ENCODE results near the gene RFTN1.

DNA sequence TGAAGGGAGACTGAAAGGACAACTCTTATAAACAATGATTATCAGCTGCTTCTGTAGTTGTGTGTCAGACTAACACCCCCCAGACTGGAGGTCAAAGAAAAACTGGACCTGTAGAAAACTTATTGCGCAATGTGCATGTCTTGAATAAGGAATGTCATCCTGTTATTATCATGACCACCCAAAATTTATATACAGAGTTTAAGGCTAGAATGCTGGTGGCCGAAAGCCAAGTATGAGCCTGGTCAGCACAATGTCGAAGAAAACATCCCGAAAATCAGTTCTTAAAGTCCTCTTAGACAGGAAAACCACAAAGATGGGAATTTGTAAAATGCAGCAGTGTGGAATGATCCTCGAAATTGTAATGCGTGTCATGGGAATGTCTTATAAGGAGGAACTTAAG lies 29.3 kb downstream of the RFTN1 start:
- TF ChIP-seq, protein P1, sequence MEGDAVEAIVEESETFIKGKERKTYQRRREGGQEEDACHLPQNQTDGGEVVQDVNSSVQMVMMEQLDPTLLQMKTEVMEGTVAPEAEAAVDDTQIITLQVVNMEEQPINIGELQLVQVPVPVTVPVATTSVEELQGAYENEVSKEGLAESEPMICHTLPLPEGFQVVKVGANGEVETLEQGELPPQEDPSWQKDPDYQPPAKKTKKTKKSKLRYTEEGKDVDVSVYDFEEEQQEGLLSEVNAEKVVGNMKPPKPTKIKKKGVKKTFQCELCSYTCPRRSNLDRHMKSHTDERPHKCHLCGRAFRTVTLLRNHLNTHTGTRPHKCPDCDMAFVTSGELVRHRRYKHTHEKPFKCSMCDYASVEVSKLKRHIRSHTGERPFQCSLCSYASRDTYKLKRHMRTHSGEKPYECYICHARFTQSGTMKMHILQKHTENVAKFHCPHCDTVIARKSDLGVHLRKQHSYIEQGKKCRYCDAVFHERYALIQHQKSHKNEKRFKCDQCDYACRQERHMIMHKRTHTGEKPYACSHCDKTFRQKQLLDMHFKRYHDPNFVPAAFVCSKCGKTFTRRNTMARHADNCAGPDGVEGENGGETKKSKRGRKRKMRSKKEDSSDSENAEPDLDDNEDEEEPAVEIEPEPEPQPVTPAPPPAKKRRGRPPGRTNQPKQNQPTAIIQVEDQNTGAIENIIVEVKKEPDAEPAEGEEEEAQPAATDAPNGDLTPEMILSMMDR (IDR thresholded peaks at IDR 0.05; ENCODE audit: control extremely low read depth in 1 of 3, insufficient read depth in 1 of 3, low read depth in 1 of 3, low read length in 3 of 3), result no peak
- TF ChIP-seq SP1 (IDR thresholded peaks at IDR 0.05; ENCODE audit: low read depth, low read length) (no peak), YY1 (IDR thresholded peaks at IDR 0.05; ENCODE audit: low read depth, low read length) (no peak), POLR2A (IDR thresholded peaks at IDR 0.05; ENCODE audit: control extremely low read depth in 1 of 2, low read depth in 2 of 2, low read length in 2 of 2) (no peak), RNF2 (IDR thresholded peaks at IDR 0.05; ENCODE audit: borderline replicate concordance, low read depth, low read length, missing control alignments, poor library complexity, severe bottlenecking) (no peak), HDAC2 (IDR thresholded peaks at IDR 0.05; ENCODE audit: borderline replicate concordance in 1 of 2, low read depth in 2 of 2, low read length in 2 of 2) (no peak), TBP (IDR thresholded peaks at IDR 0.05; ENCODE audit: low read depth, low read length) (no peak), POLR2AphosphoS5 (IDR thresholded peaks at IDR 0.05; ENCODE audit: low read depth, low read length) (no peak), TEAD4 (IDR thresholded peaks at IDR 0.05; ENCODE audit: low read depth, low read length) (no peak), TAF7 (optimal IDR thresholded peaks at IDR 0.05; ENCODE audit: borderline replicate concordance, low read depth, low read length) (no peak), CHD1 (IDR thresholded peaks at IDR 0.05; ENCODE audit: low read depth, low read length) (no peak), RAD21 (IDR thresholded peaks at IDR 0.05 in 1 of 2, conservative IDR thresholded peaks at IDR 0.05 in 1 of 2; ENCODE audit: low read depth in 2 of 2, low read length in 2 of 2) (no peak), RFX5 (IDR thresholded peaks at IDR 0.05; ENCODE audit: borderline replicate concordance, low read depth, low read length) (no peak), ATF2 (IDR thresholded peaks at IDR 0.05; ENCODE audit: low read length) (no peak)

Measured in H1 (cell line).